Psoas muscle (tissue), 8 donors: ENCODE data around the gene PRKAG2. TPM values are rescaled to one million over a fixed set of nuclear protein-coding genes. Genes with fewer than 3 reads are reported as not detected.

Experiments
- ATAC-seq, 4 donors: fragments of 200-7000 bp; cut with Tn5 transposase; one replicate each; pipeline ENCODE4 v1.9.1; 2020; ENCODE audit warnings: moderate library complexity in 3 of 4, mild to moderate bottlenecking in 2 of 4
- DNase-seq, 2 donors: peaks; one replicate each; pipeline ENCODE4 v3.0.0-alpha.2; 2020
- H3K27ac ChIP-seq: fragments of 200-600 bp; one replicate; pipeline ENCODE4 v1.8.0; 2022
- H3K27me3 ChIP-seq, 3 donors: fragments of 200-600 bp in 1 of 3; one replicate each; pipeline versions ENCODE4 v1.6.1 to v1.8.0; 2013 to 2022; ENCODE audit warnings: low read length in 2 of 3, mild to moderate bottlenecking in 2 of 3, moderate library complexity in 1 of 3; ENCODE audit not compliant: insufficient read depth in 3 of 3
- H3K36me3 ChIP-seq, 2 donors: fragments of 200-600 bp in 1 of 2; one replicate each; pipeline versions ENCODE4 v1.6.1 to v1.8.0; 2013 to 2022; ENCODE audit warnings: low read depth in 1 of 2, mild to moderate bottlenecking in 1 of 2, moderate library complexity in 1 of 2; ENCODE audit not compliant: insufficient read depth in 1 of 2
- H3K4me1 ChIP-seq: fragments of 200-600 bp; one replicate; pipeline ENCODE4 v1.8.0; 2022
- H3K4me3 ChIP-seq: fragments of 200-600 bp; one replicate; pipeline ENCODE4 v1.8.0; 2022; ENCODE audit warnings: mild to moderate bottlenecking
- H3K9me3 ChIP-seq: fragments of 200-600 bp; one replicate; pipeline ENCODE4 v1.8.0; 2022
- WGBS, 3 donors: extraction: QIAGEN DNeasy Blood & Tissue Kit; methylation state at CpG; one replicate each; pipeline versions ENCODE4 v1.1.6 to v1.1.7; 2013; 5-methylcytosine and 5-hydroxymethylcytosine counted together
- intact Hi-C, 2 donors: fragments of 100-400 bp; cut with DNase I; formaldehyde crosslinking; loops; one replicate each; pipeline versions ENCODE4 v1.11.0 to v1.14.2; 2022
- polyA plus RNA-seq, 3 donors: library from polyadenylated mRNA; stranded (reverse); fragments of 200-250 nt; gene quantifications; one replicate each; pipeline ENCODE4 v1.2.3, GENCODE V29; 2013
- total RNA-seq, 4 donors: library from RNA; stranded (reverse); fragmentation: NEBNext Ultra II Directional in 2 of 4; extraction: Animal tissue kit (Norgen Biotek cat#: 25700) in 2 of 4; gene quantifications; one replicate each; pipeline versions ENCODE4 v1.2.1 to v1.2.4, GENCODE V29; 2021 to 2023
- TF ChIP-seq, protein P1 (sequence below): fragments of 200-600 bp; IDR thresholded peaks from one replicate; pipeline ENCODE4 v1.8.0; 2022; ENCODE audit warnings: antibody characterized with exemption
- donor health status: healthy with polysubstance abuse.
- donor health status: DM: no; HTN: no; CAD: no; lungs with moderate emphysema.
- donor health status: Bipolar disorder and iron deficiency.
- donor health status: healthy.
- donor health status: DM: yes; HTN: yes; CAD: no.
- donor health status: DM: no; HTN: no; CAD: no.
- donor health status: DM: no; HTN: no; CAD: no.
- donor health status: DM: yes; HTN: yes; CAD: no.

Gene PRKAG2
- total and polyA plus RNA-seq, 7 donors = 9.3 to 143 (median 19.8) TPM

GRCh38 chr7:151513133-151513532, 363.8 kb downstream of the PRKAG2 start:
- Histone ChIP-seq H3K4me1 (peaks cover 79% of the 10 kb centered on the region), H3K36me3 (no peaks in the 10 kb centered on the region), H3K9me3 (no peaks in the 10 kb centered on the region), H3K27ac (peak overlapping the region; percentile 20), H3K4me3 (no peak overlapping the region), H3K27me3 (no peaks in the 10 kb centered on the region)
- WGBS, 3 donors = 93 to 98% (median 97%) methylated on average over 1 of the region's 1 CpG
- DNase-seq (no peak), ATAC-seq (no peak)
- TF ChIP-seq, protein P1, sequence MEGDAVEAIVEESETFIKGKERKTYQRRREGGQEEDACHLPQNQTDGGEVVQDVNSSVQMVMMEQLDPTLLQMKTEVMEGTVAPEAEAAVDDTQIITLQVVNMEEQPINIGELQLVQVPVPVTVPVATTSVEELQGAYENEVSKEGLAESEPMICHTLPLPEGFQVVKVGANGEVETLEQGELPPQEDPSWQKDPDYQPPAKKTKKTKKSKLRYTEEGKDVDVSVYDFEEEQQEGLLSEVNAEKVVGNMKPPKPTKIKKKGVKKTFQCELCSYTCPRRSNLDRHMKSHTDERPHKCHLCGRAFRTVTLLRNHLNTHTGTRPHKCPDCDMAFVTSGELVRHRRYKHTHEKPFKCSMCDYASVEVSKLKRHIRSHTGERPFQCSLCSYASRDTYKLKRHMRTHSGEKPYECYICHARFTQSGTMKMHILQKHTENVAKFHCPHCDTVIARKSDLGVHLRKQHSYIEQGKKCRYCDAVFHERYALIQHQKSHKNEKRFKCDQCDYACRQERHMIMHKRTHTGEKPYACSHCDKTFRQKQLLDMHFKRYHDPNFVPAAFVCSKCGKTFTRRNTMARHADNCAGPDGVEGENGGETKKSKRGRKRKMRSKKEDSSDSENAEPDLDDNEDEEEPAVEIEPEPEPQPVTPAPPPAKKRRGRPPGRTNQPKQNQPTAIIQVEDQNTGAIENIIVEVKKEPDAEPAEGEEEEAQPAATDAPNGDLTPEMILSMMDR = no peak
- intact Hi-C loops = loop anchor here in 1 of 2 donors (5.0 kb wide), 1 partner anchor 46 kb away; no protein-coding TSS in a partner anchor

GRCh38 chr7:151512353-151512752, 364.6 kb downstream of the PRKAG2 start:
- WGBS, 3 donors = 38 to 56% (median 39%) methylated on average over 7 of the region's 7 CpGs
- peak; percentile 2 to 61 (median 36) for ATAC-seq
- intact Hi-C loops = loop anchor here in 1 of 2 donors (5.0 kb wide), 1 partner anchor 45 kb away; no protein-coding TSS in a partner anchor
- Histone ChIP-seq H3K4me3 (no peak overlapping the region), H3K27ac (peak overlapping the region; percentile 52), H3K27me3 (no peaks in the 10 kb centered on the region), H3K9me3 (no peaks in the 10 kb centered on the region), H3K36me3 (no peaks in the 10 kb centered on the region), H3K4me1 (peaks cover 87% of the 10 kb centered on the region)
- DNase-seq = no peak
- TF ChIP-seq, protein P1 = no peak

- ATAC-seq = peak; percentile 2 to 63 (median 16)
- peaks cover 90% of the 10 kb centered on the region for H3K4me1 ChIP-seq
- 69 to 83% (median 69%) methylated on average over 4 of the region's 4 CpGs for WGBS, 3 donors
- no peaks in the 10 kb centered on the region for H3K36me3 ChIP-seq
- H3K27me3 ChIP-seq = no peaks in the 10 kb centered on the region
- H3K4me3 ChIP-seq = no peak overlapping the region
- TF ChIP-seq, protein P1 = no peak
- H3K9me3 ChIP-seq = no peaks in the 10 kb centered on the region
- intact Hi-C loops = loop anchor here in 1 of 2 donors (5.0 kb wide), 1 partner anchor 45 kb away; no protein-coding TSS in a partner anchor
- no peak for DNase-seq
- H3K27ac ChIP-seq = peak overlapping the region; percentile 52
Observed at GRCh38 chr7:151511946-151512345, 365.0 kb downstream of the PRKAG2 start.

GRCh38 chr7:151511270-151511669, 365.6 kb downstream of the PRKAG2 start:
- Histone ChIP-seq H3K27me3 (no peaks in the 10 kb centered on the region), H3K9me3 (no peaks in the 10 kb centered on the region), H3K27ac (peak overlapping the region; percentile 52), H3K4me3 (no peak overlapping the region), H3K4me1 (peaks cover 91% of the 10 kb centered on the region), H3K36me3 (no peaks in the 10 kb centered on the region)
- no peak for ATAC-seq
- WGBS, 3 donors = 90 to 93% (median 90%) methylated on average over 4 of the region's 4 CpGs
- intact Hi-C loops = loop anchor here in 1 of 2 donors (5.0 kb wide), 1 partner anchor 44 kb away; no protein-coding TSS in a partner anchor
- TF ChIP-seq, protein P1 = no peak
- no peak for DNase-seq
